ENCODE measurements around the gene CDK5.

DNA sequence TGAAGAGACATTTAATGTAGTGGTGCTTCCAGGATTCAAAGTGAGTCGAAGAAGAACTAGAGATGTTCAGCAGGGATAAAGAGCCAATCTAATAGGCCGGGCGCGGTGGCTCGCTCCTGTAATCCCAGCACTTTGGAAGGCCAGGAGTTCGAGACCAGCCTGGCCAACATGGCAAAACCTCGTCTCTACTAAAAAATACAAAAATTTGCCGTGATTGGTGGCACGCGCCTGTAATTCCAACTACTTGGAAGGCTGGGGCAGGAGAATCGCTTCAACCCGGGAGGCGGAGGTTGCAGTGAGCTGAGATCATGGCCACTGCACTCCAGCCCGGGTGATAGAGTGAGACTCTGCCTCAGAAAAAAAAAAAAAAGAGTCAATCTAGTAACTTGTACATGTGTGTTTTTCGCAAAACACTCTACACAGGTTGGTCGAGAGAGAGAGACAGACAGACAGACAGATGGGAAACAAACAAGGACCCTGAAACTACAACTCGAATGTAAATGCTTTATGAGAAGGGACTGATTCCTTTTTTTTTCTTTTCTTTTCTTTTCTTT, 28.7 kb downstream of the CDK5 start:
- TF ChIP-seq, protein P1, sequence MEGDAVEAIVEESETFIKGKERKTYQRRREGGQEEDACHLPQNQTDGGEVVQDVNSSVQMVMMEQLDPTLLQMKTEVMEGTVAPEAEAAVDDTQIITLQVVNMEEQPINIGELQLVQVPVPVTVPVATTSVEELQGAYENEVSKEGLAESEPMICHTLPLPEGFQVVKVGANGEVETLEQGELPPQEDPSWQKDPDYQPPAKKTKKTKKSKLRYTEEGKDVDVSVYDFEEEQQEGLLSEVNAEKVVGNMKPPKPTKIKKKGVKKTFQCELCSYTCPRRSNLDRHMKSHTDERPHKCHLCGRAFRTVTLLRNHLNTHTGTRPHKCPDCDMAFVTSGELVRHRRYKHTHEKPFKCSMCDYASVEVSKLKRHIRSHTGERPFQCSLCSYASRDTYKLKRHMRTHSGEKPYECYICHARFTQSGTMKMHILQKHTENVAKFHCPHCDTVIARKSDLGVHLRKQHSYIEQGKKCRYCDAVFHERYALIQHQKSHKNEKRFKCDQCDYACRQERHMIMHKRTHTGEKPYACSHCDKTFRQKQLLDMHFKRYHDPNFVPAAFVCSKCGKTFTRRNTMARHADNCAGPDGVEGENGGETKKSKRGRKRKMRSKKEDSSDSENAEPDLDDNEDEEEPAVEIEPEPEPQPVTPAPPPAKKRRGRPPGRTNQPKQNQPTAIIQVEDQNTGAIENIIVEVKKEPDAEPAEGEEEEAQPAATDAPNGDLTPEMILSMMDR (IDR thresholded peaks at IDR 0.05) = no peak
- TF ChIP-seq POLR2A (IDR thresholded peaks at IDR 0.05) = no peak

Measured in adrenal gland (tissue), 5 donors.